Measurements from ENCODE around the gene RAB29. TPM values are rescaled to one million over a fixed set of nuclear protein-coding genes. Genes with fewer than 3 reads are reported as not detected.

The RAB29 gene
- total and polyA plus RNA-seq, 2 donors (not counting 3 experiments of a cell fraction or from before 2014, with no cell fraction given), result 18.1 to 18.8 TPM

DNA sequence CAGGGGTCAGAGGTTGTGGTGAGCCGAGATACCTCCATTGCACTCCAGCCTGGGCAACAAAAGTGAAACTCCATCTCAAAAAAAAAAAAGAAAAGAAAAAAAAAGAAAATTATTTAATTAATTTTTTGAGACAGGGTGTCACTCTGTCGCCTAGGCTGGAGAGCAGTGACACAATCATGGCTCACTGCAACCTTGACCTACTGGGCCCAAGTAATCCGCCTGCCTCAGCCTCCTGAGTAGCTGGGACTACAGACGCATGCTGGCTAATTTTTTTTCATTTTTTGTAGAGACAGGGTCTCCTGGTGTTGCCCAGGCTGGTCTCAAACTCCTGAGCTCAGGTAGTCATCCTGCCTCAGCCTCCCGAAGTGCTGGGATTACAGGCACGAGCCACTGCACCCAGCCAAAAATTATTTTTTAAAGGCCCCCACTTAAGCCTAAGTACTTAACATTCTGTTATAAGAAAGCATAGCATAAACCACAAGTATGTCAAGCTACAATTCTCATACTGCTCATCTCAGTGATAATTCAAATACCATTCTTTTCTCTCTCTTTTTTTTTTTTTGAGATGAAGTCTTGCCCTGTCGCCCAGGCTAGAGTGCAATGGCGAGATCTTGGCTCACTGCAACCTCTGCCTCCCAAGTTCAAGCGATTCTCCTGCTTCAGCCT, 45.2 kb downstream of the RAB29 start:
- Histone ChIP-seq H4K20me1 (replicated peaks; ENCODE audit: control insufficient read depth, extremely low read depth, insufficient read depth, low read length) (peaks cover 6% of the 10 kb centered on the region), H3K9me3 (replicated peaks; ENCODE audit: control insufficient read depth, insufficient read depth, low read length) (no peaks in the 10 kb centered on the region), H3K9me1 (replicated peaks; ENCODE audit: control insufficient read depth, extremely low read depth, insufficient read depth, low read length) (no peaks in the 10 kb centered on the region), H3K36me3 (ENCODE audit: control insufficient read depth in 2 of 2, extremely low read depth in 1 of 2, insufficient read depth in 2 of 2, low read length in 2 of 2) (peaks cover 0 to 10% of the 10 kb centered on the region in 2 experiments), H3K9ac (replicated peaks; ENCODE audit: extremely low read depth, insufficient read depth, low read length) (no peak overlapping the region), H3K79me2 (ENCODE audit: control insufficient read depth, insufficient read depth, low read length) (peaks cover 85% of the 10 kb centered on the region), H3K4me3 (replicated peaks in 1 of 3; ENCODE audit: insufficient read depth in 1 of 3, low read depth in 1 of 3, low read length in 3 of 3) (no peak overlapping the region), H3K27ac (ENCODE audit: insufficient read depth, low read depth, low read length) (no peak overlapping the region), H3K4me2 (ENCODE audit: insufficient read depth, low read length) (no peak overlapping the region), H3K27me3 (ENCODE audit: control insufficient read depth in 2 of 2, insufficient read depth in 2 of 2, low read length in 2 of 2) (no peaks in the 10 kb centered on the region), H2AFZ (ENCODE audit: low read depth, low read length) (no peak overlapping the region), H3K4me1 (ENCODE audit: control insufficient read depth, extremely low read depth, insufficient read depth, low read length) (peaks cover 6% of the 10 kb centered on the region)
- BruUV-seq (replicated peaks), result no TSS peak
- ChIA-PET CTCF (interaction anchor here (1.3 to 2.7 kb wide), 3 partner anchors 12 to 98 kb away, joined by 3 to 14 read pairs (median 5); partner anchors contain the start of gene ELK4), POLR2A (interaction anchor here (0.5 kb wide), 1 partner anchor 451 kb away, joined by 4 read pairs; no protein-coding TSS in a partner anchor)
- DNase-seq (ENCODE audit: low read depth, low spot score) (no peak), FAIRE-seq (no peak)
- no peak for TF ChIP-seq GATA2 (IDR thresholded peaks at IDR 0.05; ENCODE audit: insufficient read depth, insufficient read length, low read depth, low read length)
- intact Hi-C loops (cut with micrococcal nuclease) (no loop called here), dilution Hi-C loops (cut with MboI; ENCODE audit: extremely low pct_ligation_motif_present, low sequenced_read_pairs) (no loop called here)

DNA sequence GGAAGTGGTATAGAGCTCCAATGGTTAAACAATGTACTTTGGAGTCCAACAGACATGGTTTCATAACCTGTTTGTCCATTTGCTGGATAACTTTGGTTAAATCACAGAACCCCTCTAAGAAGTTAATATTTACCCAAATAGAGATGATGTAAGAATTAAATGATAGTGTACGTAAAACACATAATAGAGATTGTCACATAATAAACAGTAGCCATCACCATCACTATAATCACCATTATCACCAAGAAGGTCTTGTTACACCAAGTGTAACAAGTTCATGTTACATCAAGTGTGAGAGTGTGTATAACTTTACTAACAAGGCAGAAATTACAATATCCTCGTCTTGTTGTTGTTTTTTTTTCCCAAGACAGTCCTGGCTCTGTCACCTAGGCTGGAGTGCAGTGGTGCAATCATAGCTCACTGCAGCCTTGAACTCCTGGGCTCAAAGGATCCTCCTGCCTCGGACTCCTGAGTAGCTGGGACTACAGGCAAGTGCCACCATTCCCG, 48.6 kb downstream of the RAB29 start:
- Histone ChIP-seq H3K79me2 (ENCODE audit: control insufficient read depth, insufficient read depth, low read length) (peaks cover 68% of the 10 kb centered on the region), H3K36me3 (ENCODE audit: control insufficient read depth in 2 of 2, extremely low read depth in 1 of 2, insufficient read depth in 2 of 2, low read length in 2 of 2) (peaks cover 0 to 13% of the 10 kb centered on the region in 2 experiments), H3K27me3 (ENCODE audit: control insufficient read depth in 2 of 2, insufficient read depth in 2 of 2, low read length in 2 of 2) (no peaks in the 10 kb centered on the region), H3K9ac (replicated peaks; ENCODE audit: extremely low read depth, insufficient read depth, low read length) (no peak overlapping the region), H3K9me3 (replicated peaks; ENCODE audit: control insufficient read depth, insufficient read depth, low read length) (no peaks in the 10 kb centered on the region), H3K9me1 (replicated peaks; ENCODE audit: control insufficient read depth, extremely low read depth, insufficient read depth, low read length) (no peaks in the 10 kb centered on the region), H3K27ac (ENCODE audit: insufficient read depth, low read depth, low read length) (no peak overlapping the region), H3K4me3 (replicated peaks in 1 of 3; ENCODE audit: insufficient read depth in 1 of 3, low read depth in 1 of 3, low read length in 3 of 3) (no peak overlapping the region), H3K4me2 (ENCODE audit: insufficient read depth, low read length) (no peak overlapping the region), H2AFZ (ENCODE audit: low read depth, low read length) (no peak overlapping the region), H4K20me1 (replicated peaks; ENCODE audit: control insufficient read depth, extremely low read depth, insufficient read depth, low read length) (peaks cover 2% of the 10 kb centered on the region), H3K4me1 (ENCODE audit: control insufficient read depth, extremely low read depth, insufficient read depth, low read length) (no peaks in the 10 kb centered on the region)
- FAIRE-seq, result no peak
- intact Hi-C loops (cut with micrococcal nuclease), result no loop called here
- dilution Hi-C loops (cut with MboI; ENCODE audit: extremely low pct_ligation_motif_present, low sequenced_read_pairs), result no loop called here
- no peak for DNase-seq (ENCODE audit: low read depth, low spot score)
- ChIA-PET CTCF (interaction anchor here (1.2 to 5.7 kb wide), 2 partner anchors 16 to 250 kb away, joined by 3 to 47 read pairs; no protein-coding TSS in a partner anchor), POLR2A (no interaction called here)
- TF ChIP-seq POLR2AphosphoS5 (IDR thresholded peaks at IDR 0.05; ENCODE audit: insufficient read depth, low read depth, low read length) (no peak), MYC (IDR thresholded peaks at IDR 0.05; ENCODE audit: low read depth, low read length) (no peak), JUN (IDR thresholded peaks at IDR 0.05; ENCODE audit: borderline replicate concordance, insufficient read depth, insufficient read length, low read depth) (no peak), GATA2 (IDR thresholded peaks at IDR 0.05; ENCODE audit: insufficient read depth, insufficient read length, low read depth, low read length) (no peak), EZH2 (IDR thresholded peaks at IDR 0.05; ENCODE audit: borderline replicate concordance, low read depth, low read length, severe bottlenecking) (no peak), FOS (IDR thresholded peaks at IDR 0.05; ENCODE audit: borderline replicate concordance, insufficient read depth, low read length) (no peak), POLR2A (IDR thresholded peaks at IDR 0.05; ENCODE audit: low read depth, low read length) (no peak)
- TF ChIP-seq, protein P1, sequence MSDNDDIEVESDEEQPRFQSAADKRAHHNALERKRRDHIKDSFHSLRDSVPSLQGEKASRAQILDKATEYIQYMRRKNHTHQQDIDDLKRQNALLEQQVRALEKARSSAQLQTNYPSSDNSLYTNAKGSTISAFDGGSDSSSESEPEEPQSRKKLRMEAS (IDR thresholded peaks at IDR 0.05; ENCODE audit: insufficient read depth, insufficient read length), result no peak
- TF ChIP-seq, protein P2, sequence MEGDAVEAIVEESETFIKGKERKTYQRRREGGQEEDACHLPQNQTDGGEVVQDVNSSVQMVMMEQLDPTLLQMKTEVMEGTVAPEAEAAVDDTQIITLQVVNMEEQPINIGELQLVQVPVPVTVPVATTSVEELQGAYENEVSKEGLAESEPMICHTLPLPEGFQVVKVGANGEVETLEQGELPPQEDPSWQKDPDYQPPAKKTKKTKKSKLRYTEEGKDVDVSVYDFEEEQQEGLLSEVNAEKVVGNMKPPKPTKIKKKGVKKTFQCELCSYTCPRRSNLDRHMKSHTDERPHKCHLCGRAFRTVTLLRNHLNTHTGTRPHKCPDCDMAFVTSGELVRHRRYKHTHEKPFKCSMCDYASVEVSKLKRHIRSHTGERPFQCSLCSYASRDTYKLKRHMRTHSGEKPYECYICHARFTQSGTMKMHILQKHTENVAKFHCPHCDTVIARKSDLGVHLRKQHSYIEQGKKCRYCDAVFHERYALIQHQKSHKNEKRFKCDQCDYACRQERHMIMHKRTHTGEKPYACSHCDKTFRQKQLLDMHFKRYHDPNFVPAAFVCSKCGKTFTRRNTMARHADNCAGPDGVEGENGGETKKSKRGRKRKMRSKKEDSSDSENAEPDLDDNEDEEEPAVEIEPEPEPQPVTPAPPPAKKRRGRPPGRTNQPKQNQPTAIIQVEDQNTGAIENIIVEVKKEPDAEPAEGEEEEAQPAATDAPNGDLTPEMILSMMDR (IDR thresholded peaks at IDR 0.05; ENCODE audit: extremely low read depth in 1 of 2, insufficient read depth in 1 of 2, low read depth in 1 of 2, low read length in 2 of 2), result no peak
- BruUV-seq (replicated peaks), result no TSS peak

Measured in endothelial cell of umbilical vein (primary cell).